ENCODE results near the gene KLC1.

Gene KLC1

DNA sequence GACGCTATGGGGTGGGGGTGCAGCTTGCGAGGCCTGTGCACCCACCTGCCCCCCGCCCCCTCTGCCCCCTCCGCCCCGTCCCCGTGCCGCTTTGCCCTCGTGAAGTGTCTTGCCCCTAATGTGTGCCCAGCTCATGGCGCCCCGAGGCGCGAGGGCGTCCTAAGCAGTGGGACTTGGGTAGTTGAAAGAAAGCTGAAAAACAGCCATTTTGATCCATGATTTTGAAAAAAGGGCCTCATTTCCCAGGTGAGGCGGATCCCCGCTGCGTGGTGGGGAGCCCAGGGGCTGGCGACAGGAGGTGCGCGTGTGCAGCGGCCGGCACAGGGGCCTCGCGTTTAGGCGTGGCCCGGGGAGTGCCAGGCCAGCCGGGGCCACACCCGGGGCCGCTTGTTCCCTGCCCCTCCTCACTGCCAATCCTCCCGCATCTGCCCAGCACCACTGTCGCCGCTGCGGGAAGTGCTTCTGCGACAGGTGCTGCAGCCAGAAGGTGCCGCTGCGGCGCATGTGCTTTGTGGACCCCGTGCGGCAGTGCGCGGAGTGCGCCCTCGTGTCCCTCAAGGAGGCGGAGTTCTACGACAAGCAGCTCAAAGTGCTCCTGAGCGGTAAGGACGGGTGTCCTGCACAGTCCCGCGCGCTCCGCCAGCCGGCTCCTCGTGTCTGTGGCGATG is 98.4 kb downstream of the KLC1 start:
- no peak for DNase-seq (ENCODE audit: low spot score)
- TF ChIP-seq CTCF (IDR thresholded peaks at IDR 0.05; ENCODE audit: borderline replicate concordance, control extremely low read depth, extremely low read depth, insufficient read depth, missing control alignments) = no peak
- in situ Hi-C loops (cut with MboI; ENCODE audit: low sequenced_read_pairs, unreplicated experiment) = no loop called here

GRCh38 chr14:103728141-103728540 is 99.1 kb downstream of the KLC1 start:
- no peak for TF ChIP-seq CTCF (IDR thresholded peaks at IDR 0.05; ENCODE audit: borderline replicate concordance, control extremely low read depth, extremely low read depth, insufficient read depth, missing control alignments)
- DNase-seq (ENCODE audit: low spot score) = no peak
- in situ Hi-C loops (cut with MboI; ENCODE audit: low sequenced_read_pairs, unreplicated experiment) = no loop called here

DNA sequence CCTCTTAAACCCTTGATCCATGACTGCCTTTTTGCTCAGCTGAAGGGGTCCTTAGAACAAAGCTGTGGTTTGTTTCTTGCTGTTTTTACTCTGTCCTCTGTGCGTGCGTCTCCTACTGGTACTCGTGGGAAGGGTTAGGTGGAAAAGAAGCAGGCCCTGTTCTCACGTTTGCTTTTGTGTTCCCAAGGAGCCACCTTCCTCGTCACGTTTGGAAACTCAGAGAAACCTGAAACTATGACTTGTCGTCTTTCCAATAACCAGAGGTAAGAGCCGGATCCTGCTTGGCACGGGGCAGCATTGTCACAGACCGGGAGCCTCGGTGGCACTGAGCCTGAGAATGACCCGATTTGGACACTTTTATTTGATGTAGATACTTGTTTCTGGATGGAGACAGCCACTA is 99.7 kb downstream of the KLC1 start:
- in situ Hi-C loops (cut with MboI; ENCODE audit: low sequenced_read_pairs, unreplicated experiment) = no loop called here
- DNase-seq (ENCODE audit: low spot score) = no peak
- TF ChIP-seq CTCF (IDR thresholded peaks at IDR 0.05; ENCODE audit: borderline replicate concordance, control extremely low read depth, extremely low read depth, insufficient read depth, missing control alignments) = no peak

DNA sequence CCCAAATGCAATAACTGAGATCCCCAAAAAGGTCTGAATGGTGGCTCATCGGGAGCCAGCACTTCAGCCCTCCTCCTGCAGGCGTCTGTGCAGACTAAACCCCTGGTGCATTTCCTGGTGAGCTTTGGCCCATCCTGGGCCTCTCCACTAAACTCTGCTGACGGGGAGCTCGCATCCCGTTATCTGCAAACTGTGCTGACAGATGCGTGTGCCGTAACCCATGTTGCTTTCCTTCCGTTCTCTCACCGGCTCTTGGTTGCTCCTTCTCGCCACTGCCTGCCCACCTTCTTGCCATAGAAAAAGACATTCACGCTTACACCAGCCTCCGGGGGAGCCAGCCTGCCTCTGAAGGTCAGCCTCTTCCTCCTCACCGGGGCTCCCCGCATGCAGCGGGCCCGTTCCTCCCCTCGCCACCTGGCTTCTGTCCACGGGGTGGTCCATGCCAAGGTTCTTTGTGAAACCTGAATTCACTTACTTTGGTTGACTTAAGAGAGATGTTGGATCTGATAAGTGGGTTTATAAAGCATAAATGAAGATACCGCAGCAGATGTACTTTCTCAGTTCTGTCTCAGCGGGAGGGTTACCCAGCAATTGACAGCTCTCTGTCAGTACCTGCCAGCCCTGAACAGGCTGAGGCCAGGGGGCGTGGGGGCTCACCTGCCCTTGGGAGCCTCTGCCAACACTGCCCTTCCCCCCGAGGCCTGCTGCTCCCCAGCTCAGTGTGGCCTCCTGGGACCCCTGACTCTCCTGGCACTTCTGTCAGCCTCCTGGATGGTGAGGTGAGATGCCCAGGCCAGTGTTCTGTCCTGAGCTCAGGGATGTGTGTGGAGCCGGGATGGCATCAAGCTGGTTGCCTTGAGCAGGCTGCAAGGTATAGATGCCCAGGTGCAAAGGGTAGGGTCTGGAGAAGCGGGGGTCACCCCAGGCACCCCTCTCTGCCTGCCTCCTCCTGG is 100.8 kb downstream of the KLC1 start:
- in situ Hi-C loops (cut with MboI; ENCODE audit: low sequenced_read_pairs, unreplicated experiment) = no loop called here
- no peak for TF ChIP-seq CTCF (IDR thresholded peaks at IDR 0.05; ENCODE audit: borderline replicate concordance, control extremely low read depth, extremely low read depth, insufficient read depth, missing control alignments)
- DNase-seq (ENCODE audit: low spot score) = no peak

DNA sequence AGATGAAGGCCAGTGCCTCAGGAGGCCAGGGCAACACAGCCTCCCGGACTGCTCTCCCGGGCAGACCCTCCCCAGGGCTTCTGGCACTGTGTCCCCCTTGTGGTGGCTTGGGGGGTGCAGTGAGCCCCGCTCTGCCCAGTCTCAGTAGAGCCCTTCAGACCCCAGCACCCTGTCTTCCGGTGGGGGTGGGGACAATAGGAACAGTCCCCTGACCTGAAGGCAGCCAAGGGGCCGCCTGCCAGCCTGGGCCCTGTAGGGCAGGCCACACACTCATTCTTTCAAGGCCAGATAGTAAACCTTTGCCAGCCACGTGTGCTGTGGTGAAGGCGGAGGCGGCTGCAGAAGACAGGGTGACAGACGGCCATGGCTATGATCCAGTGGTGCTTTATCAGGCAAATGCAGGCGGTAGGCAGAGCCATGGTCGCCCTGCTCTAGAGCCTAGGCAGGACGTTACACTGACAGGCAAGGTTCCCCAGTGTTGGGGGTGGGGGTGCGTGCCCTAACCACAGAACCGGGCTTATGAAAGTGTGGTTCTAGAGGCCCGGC is 101.6 kb downstream of the KLC1 start:
- in situ Hi-C loops (cut with MboI; ENCODE audit: low sequenced_read_pairs, unreplicated experiment) = no loop called here
- no peak for DNase-seq (ENCODE audit: low spot score)
- no peak for TF ChIP-seq CTCF (IDR thresholded peaks at IDR 0.05; ENCODE audit: borderline replicate concordance, control extremely low read depth, extremely low read depth, insufficient read depth, missing control alignments)

GRCh38 chr14:103731481-103731880 is 102.5 kb downstream of the KLC1 start:
- no peak for TF ChIP-seq CTCF (IDR thresholded peaks at IDR 0.05; ENCODE audit: borderline replicate concordance, control extremely low read depth, extremely low read depth, insufficient read depth, missing control alignments)
- in situ Hi-C loops (cut with MboI; ENCODE audit: low sequenced_read_pairs, unreplicated experiment) = no loop called here
- DNase-seq (ENCODE audit: low spot score) = no peak
